GM21390 (cell line): ENCODE data around the gene PDE4B.

Experiments
- ATAC-seq: cut with Tn5 transposase; IDR thresholded peaks from one replicate; pipeline ENCODE4 v1.9.1; 2021; ENCODE audit not compliant: unreplicated experiment

PDE4B gene

GRCh38 chr1:66351478-66351877 is 558.8 kb downstream of the PDE4B start:
- peak; percentile 44 for ATAC-seq

- peak; percentile 39 for ATAC-seq
Observed at GRCh38 chr1:66351913-66352312, 559.2 kb downstream of the PDE4B start.

- no peak for ATAC-seq
Observed at GRCh38 chr1:66352792-66353191, 560.1 kb downstream of the PDE4B start.

GRCh38 chr1:66353257-66353656 is 560.6 kb downstream of the PDE4B start:
- ATAC-seq = no peak

GRCh38 chr1:66354311-66355201 is 561.9 kb downstream of the PDE4B start:
- ATAC-seq = no peak

- no peak for ATAC-seq
Observed at GRCh38 chr1:66355756-66356155, 563.1 kb downstream of the PDE4B start.

- ATAC-seq = no peak
Observed at GRCh38 chr1:66356605-66357004, 563.9 kb downstream of the PDE4B start.

- ATAC-seq = no peak
Observed at GRCh38 chr1:66357021-66357420, 564.3 kb downstream of the PDE4B start.

GRCh38 chr1:66357478-66358197 is 564.9 kb downstream of the PDE4B start:
- no peak for ATAC-seq

GRCh38 chr1:66359269-66359668 is 566.6 kb downstream of the PDE4B start:
- no peak for ATAC-seq

- no peak for ATAC-seq
Observed at GRCh38 chr1:66359815-66360214, 567.1 kb downstream of the PDE4B start.

- ATAC-seq = no peak
Observed at GRCh38 chr1:66360285-66360724, 567.6 kb downstream of the PDE4B start.

- peak; percentile 63 for ATAC-seq
Observed at GRCh38 chr1:66364578-66365391, 572.1 kb downstream of the PDE4B start.

- ATAC-seq = no peak
Observed at GRCh38 chr1:66365635-66366034, 572.9 kb downstream of the PDE4B start.

GRCh38 chr1:66366634-66367033 is 573.9 kb downstream of the PDE4B start:
- no peak for ATAC-seq

- no peak for ATAC-seq
Observed at GRCh38 chr1:66367369-66367768, 574.7 kb downstream of the PDE4B start.

GRCh38 chr1:66368261-66368660 is 575.6 kb downstream of the PDE4B start:
- ATAC-seq = no peak

GRCh38 chr1:66370462-66370971 is 577.8 kb downstream of the PDE4B start:
- no peak for ATAC-seq

GRCh38 chr1:66371233-66372005 is 578.7 kb downstream of the PDE4B start:
- no peak for ATAC-seq

GRCh38 chr1:66372522-66373101 is 579.9 kb downstream of the PDE4B start:
- ATAC-seq = peak; percentile 28
